Choroid plexus epithelial cell (primary cell): Measurements from ENCODE around the gene MRPL12.

ENCODE experiments used
- DNase-seq: peaks from one replicate; pipeline ENCODE4 v3.0.0-alpha.2; 2010; ENCODE audit warnings: low read depth
- H3K4me3 ChIP-seq: 2 replicates; pipeline ENCODE4 v1.5.1; 2011; ENCODE audit warnings: low read depth, mild to moderate bottlenecking, control low read depth, low read length, moderate library complexity
- CTCF ChIP-seq: conservative IDR thresholded peaks from 2 replicates; pipeline ENCODE4 v1.5.1; 2011; ENCODE audit warnings: low read depth, mild to moderate bottlenecking, control low read depth, inconsistent platforms, low read length, moderate library complexity

The MRPL12 gene

GRCh38 chr17:81741049-81741593 is 38.0 kb downstream of the MRPL12 start:
- TF ChIP-seq CTCF, result no peak
- H3K4me3 ChIP-seq, result no peak overlapping the region
- DNase-seq, result no peak

GRCh38 chr17:81741594-81742452 is 38.7 kb downstream of the MRPL12 start:
- no peak overlapping the region for H3K4me3 ChIP-seq
- no peak for TF ChIP-seq CTCF
- DNase-seq, result no peak
